ENCODE measurements around the gene NTHL1.

DNA sequence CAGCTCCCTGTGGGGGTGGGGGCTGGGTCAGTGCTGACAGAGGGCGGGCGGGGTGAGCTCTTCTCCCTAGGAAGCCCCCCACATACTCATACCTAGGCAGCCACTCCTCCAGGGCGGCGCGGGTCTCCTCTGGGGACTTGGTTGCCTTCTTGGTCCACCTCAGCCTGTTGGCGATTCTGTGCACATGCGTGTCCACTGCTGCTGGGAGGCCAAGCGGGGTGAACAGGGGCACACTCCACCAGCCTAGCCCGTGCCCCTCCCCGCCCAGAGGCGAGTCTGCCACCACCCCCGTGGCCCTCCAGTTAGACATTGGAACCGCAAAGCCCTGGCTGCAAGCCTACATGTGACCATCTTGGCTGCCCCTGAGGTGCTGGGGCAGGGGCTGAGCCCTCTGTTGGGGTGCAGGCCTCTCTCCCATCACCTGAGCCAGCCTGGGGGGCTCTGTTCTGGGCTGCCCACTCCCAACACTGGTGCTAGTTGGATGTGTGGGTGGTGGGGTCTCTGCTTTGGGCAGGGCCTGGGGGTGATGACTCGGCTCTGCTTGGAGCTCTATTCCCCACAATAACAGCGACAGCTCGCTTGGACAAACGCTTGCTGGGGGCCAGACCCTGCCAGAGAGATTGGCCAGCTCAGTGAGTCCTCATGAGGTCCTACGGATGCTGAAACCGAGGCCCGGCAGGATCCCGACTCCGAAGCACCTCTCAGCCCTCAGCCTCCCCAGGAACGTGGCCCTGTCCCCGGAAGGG lies 7.4 kb downstream of the NTHL1 start:
- TF ChIP-seq, protein P1, sequence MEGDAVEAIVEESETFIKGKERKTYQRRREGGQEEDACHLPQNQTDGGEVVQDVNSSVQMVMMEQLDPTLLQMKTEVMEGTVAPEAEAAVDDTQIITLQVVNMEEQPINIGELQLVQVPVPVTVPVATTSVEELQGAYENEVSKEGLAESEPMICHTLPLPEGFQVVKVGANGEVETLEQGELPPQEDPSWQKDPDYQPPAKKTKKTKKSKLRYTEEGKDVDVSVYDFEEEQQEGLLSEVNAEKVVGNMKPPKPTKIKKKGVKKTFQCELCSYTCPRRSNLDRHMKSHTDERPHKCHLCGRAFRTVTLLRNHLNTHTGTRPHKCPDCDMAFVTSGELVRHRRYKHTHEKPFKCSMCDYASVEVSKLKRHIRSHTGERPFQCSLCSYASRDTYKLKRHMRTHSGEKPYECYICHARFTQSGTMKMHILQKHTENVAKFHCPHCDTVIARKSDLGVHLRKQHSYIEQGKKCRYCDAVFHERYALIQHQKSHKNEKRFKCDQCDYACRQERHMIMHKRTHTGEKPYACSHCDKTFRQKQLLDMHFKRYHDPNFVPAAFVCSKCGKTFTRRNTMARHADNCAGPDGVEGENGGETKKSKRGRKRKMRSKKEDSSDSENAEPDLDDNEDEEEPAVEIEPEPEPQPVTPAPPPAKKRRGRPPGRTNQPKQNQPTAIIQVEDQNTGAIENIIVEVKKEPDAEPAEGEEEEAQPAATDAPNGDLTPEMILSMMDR (IDR thresholded peaks at IDR 0.05 in 4 of 5, conservative IDR thresholded peaks at IDR 0.05 in 1 of 5): no peak
- TF ChIP-seq POLR2A (IDR thresholded peaks at IDR 0.05): no peak

Data from gastrocnemius medialis (tissue), 4 donors.